Lower leg skin (tissue), 4 donors: Measurements from ENCODE around the gene CCDC141. TPM values are rescaled to one million over a fixed set of nuclear protein-coding genes. Genes with fewer than 3 reads are reported as not detected.
A peak's percentile ranks its signal among the peaks of the same experiment; 100 is the strongest.

ENCODE experiments used
- DNase-seq, 2 donors: peaks; one replicate each; pipeline ENCODE4 v3.0.0-alpha.2; 2019; ENCODE audit warnings: low spot score in 2 of 2
- H3K4me3 ChIP-seq: fragments of 200-600 bp; sonication (generic); 2 replicates; pipeline ENCODE4 v1.5.1; 2017; ENCODE audit warnings: mild to moderate bottlenecking, low read depth; ENCODE audit not compliant: poor library complexity, severe bottlenecking
- CTCF ChIP-seq, 3 donors: fragments of 450-650 bp; IDR thresholded peaks; one replicate each; pipeline ENCODE4 v1.5.1; 2016; ENCODE audit warnings: antibody characterized with exemption in 3 of 3, mild to moderate bottlenecking in 3 of 3, moderate library complexity in 2 of 3
- POLR2A ChIP-seq, 2 donors: fragments of 450-650 bp; IDR thresholded peaks; one replicate each; pipeline ENCODE4 v1.6.1; 2016 to 2017; ENCODE audit warnings: antibody characterized with exemption in 2 of 2, mild to moderate bottlenecking in 1 of 2, moderate library complexity in 1 of 2
- WGBS, 2 donors: methylation state at CpG; one replicate each; pipeline ENCODE4 v1.1.5; 2018; 5-methylcytosine and 5-hydroxymethylcytosine counted together
- intact Hi-C: fragments of 100-400 bp; cut with DNase I; formaldehyde crosslinking; loops from one replicate; pipeline ENCODE4 v1.15.0; 2023; ENCODE audit warnings: low total_unique reads
- total RNA-seq, 4 donors: library from RNA; depleted of rRNA; stranded (reverse); fragments of >200 nt; gene quantifications; one replicate each; pipeline ENCODE4 v1.1.0, GENCODE V29; 2016

Gene CCDC141
- total RNA-seq, 4 donors from 2014 or later: 0.15 to 0.71 (median 0.17) TPM; not detected in 1

- peak in 1 of 3 donors; percentile 77 for TF ChIP-seq CTCF (IDR thresholded peaks at IDR 0.05)
- no peak for TF ChIP-seq POLR2A (IDR thresholded peaks at IDR 0.05)
- intact Hi-C loops: no loop called here
- 30 to 31% methylated on average over 3 of the region's 3 CpGs for WGBS, 2 donors
- peak; percentile 63 to 85 for DNase-seq
- H3K4me3 ChIP-seq: no peak overlapping the region
Observed at GRCh38 chr2:178891265-178891958, 158.5 kb downstream of the CCDC141 start.

- TF ChIP-seq CTCF (IDR thresholded peaks at IDR 0.05): no peak
- TF ChIP-seq POLR2A (IDR thresholded peaks at IDR 0.05): no peak
- DNase-seq: no peak
- intact Hi-C loops: no loop called here
- WGBS, 2 donors: 80 to 85% methylated on average over 3 of the region's 3 CpGs
- H3K4me3 ChIP-seq: no peak overlapping the region
Observed at GRCh38 chr2:178886006-178886405, 163.9 kb downstream of the CCDC141 start.

GRCh38 chr2:178884440-178884839 lies 165.5 kb downstream of the CCDC141 start:
- no peak for DNase-seq
- no peak overlapping the region for H3K4me3 ChIP-seq
- 68 to 70% methylated on average over 3 of the region's 3 CpGs for WGBS, 2 donors
- intact Hi-C loops: no loop called here
- no peak for TF ChIP-seq CTCF (IDR thresholded peaks at IDR 0.05)
- no peak for TF ChIP-seq POLR2A (IDR thresholded peaks at IDR 0.05)

- intact Hi-C loops: no loop called here
- WGBS, 2 donors: 41 to 46% methylated on average over 6 of the region's 6 CpGs
Observed at GRCh38 chr2:178882666-178883440, 167.1 kb downstream of the CCDC141 start.

GRCh38 chr2:178881075-178881474 lies 168.9 kb downstream of the CCDC141 start:
- 75 to 84% methylated on average over 1 of the region's 1 CpG for WGBS, 2 donors
- H3K4me3 ChIP-seq: no peak overlapping the region
- intact Hi-C loops: no loop called here
- TF ChIP-seq POLR2A (IDR thresholded peaks at IDR 0.05): no peak
- TF ChIP-seq CTCF (IDR thresholded peaks at IDR 0.05): no peak
- no peak for DNase-seq

More at GRCh38 chr2:178882666-178883440, 167.1 kb downstream of the CCDC141 start:
- no peak for TF ChIP-seq CTCF (IDR thresholded peaks at IDR 0.05)
- TF ChIP-seq POLR2A (IDR thresholded peaks at IDR 0.05): no peak
- H3K4me3 ChIP-seq: no peak overlapping the region
- no peak for DNase-seq
